ENCODE measurements around the gene NDST1.
"Not testable (repeated sequence)": the region's sequence is repeated elsewhere in the genome, so short reads cannot be mapped to it uniquely, and the experiment has no call there.

NDST1 gene

GRCh38 chr5:150507474-150508276 is at the start of gene NDST1:
Gene NDST1 (plus strand): TSS chr5:150508131. CDS start chr5:150521255, 13,124 bp downstream.
- FAIRE-seq: no peak

- no peak for FAIRE-seq
Observed at GRCh38 chr5:150458802-150459557, 49.0 kb upstream of the NDST1 start.

GRCh38 chr5:150460781-150461180 is 47.1 kb upstream of the NDST1 start:
- no peak for FAIRE-seq

- FAIRE-seq: no peak
Observed at GRCh38 chr5:150461231-150461630, 46.7 kb upstream of the NDST1 start.

GRCh38 chr5:150464554-150465012 is 43.3 kb upstream of the NDST1 start:
- no peak for FAIRE-seq

- no peak for FAIRE-seq
Observed at GRCh38 chr5:150465927-150466326, 42.0 kb upstream of the NDST1 start.

- no peak for FAIRE-seq
Observed at GRCh38 chr5:150468206-150468605, 39.7 kb upstream of the NDST1 start.

- no peak for FAIRE-seq
Observed at GRCh38 chr5:150469718-150470469, 38.0 kb upstream of the NDST1 start.

GRCh38 chr5:150473673-150474358 is 34.1 kb upstream of the NDST1 start:
- FAIRE-seq: no peak

GRCh38 chr5:150476568-150476967 is 31.4 kb upstream of the NDST1 start:
- not testable (repeated sequence) for FAIRE-seq

- no peak for FAIRE-seq
Observed at GRCh38 chr5:150479416-150479815, 28.5 kb upstream of the NDST1 start.

- FAIRE-seq: no peak
Observed at GRCh38 chr5:150481708-150481965, 26.3 kb upstream of the NDST1 start.

- no peak for FAIRE-seq
Observed at GRCh38 chr5:150481972-150482406, 25.9 kb upstream of the NDST1 start.

- FAIRE-seq: no peak
Observed at GRCh38 chr5:150484964-150485692, 22.8 kb upstream of the NDST1 start.

GRCh38 chr5:150485693-150486401 is 22.1 kb upstream of the NDST1 start:
- FAIRE-seq: no peak

GRCh38 chr5:150486402-150487198 is 21.3 kb upstream of the NDST1 start:
- FAIRE-seq: no peak

- no peak for FAIRE-seq
Observed at GRCh38 chr5:150487199-150488061, 20.5 kb upstream of the NDST1 start.

- FAIRE-seq: no peak
Observed at GRCh38 chr5:150488519-150489359, 19.2 kb upstream of the NDST1 start.

All from colon (tissue), 2 donors.